Dendritic cell treated with granulocyte-macrophage colony-stimulating factor and Interleukin-4, amounts not matched to agents 40 ng/mL and 50 ng/mL, for 4 days (primary cell): ENCODE results near the gene CRYZ.
A peak's percentile ranks its signal among the peaks of the same experiment; 100 is the strongest.
"Not testable (repeated sequence)": the region's sequence is repeated elsewhere in the genome, so short reads cannot be mapped to it uniquely, and the experiment has no call there.

Experiments used
- H3K27ac Mint-ChIP-seq: one replicate; pipeline ENCODE4 v1.8.0; 2022; ENCODE audit warnings: mild to moderate bottlenecking, mixed read lengths
- H3K27me3 Mint-ChIP-seq: one replicate; pipeline ENCODE4 v1.8.0; 2022; ENCODE audit warnings: mild to moderate bottlenecking, mixed read lengths
- H3K36me3 Mint-ChIP-seq: one replicate; pipeline ENCODE4 v1.8.0; 2022; ENCODE audit warnings: low read depth, mixed read lengths
- H3K4me1 Mint-ChIP-seq: one replicate; pipeline ENCODE4 v1.8.0; 2022; ENCODE audit warnings: low read depth, mixed read lengths
- H3K4me3 Mint-ChIP-seq: one replicate; pipeline ENCODE4 v1.8.0; 2022; ENCODE audit warnings: mild to moderate bottlenecking, moderate library complexity, mixed read lengths
- H3K9me3 Mint-ChIP-seq: one replicate; pipeline ENCODE4 v1.8.0; 2022; ENCODE audit warnings: mixed read lengths
- intact Hi-C: fragments of 100-400 bp; cut with micrococcal nuclease; formaldehyde crosslinking; loops from one replicate; pipeline ENCODE4 v1.15.0; 2022

The CRYZ gene

DNA sequence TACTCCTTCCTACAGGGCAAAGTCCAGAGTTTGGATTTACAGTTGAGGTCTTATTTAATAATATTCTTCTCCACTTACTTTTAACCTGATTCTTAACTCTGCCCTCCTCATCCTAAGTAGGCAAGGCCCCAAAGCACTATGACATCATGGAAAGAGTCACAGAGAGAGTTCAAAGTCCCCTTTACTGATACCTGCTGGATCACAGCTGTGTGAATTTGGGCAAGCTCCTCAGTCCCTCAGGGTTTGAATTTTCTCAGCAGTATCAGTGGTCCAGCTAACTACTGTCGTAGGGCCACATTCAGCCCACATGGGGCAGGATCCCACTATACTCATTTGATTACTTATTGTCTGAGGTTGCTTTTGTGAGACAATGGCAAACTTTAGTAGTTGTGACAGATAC lies 16.1 kb upstream of the CRYZ start:
- no peaks in the 10 kb centered on the region for H3K27me3 Mint-ChIP-seq
- H3K36me3 Mint-ChIP-seq, result peaks cover 94% of the 10 kb centered on the region
- peaks cover 13% of the 10 kb centered on the region for H3K9me3 Mint-ChIP-seq
- no peak overlapping the region for H3K27ac Mint-ChIP-seq
- intact Hi-C loops, result no loop called here
- no peak overlapping the region for H3K4me3 Mint-ChIP-seq
- no peaks in the 10 kb centered on the region for H3K4me1 Mint-ChIP-seq

GRCh38 chr1:74745247-74745646 lies 12.4 kb upstream of the CRYZ start:
- H3K4me3 Mint-ChIP-seq, intact Hi-C loops, H3K27ac Mint-ChIP-seq, H3K27me3 Mint-ChIP-seq, H3K4me1 Mint-ChIP-seq: not testable (repeated sequence)
- Mint-ChIP-seq H3K9me3 (peaks cover 31% of the 10 kb centered on the region), H3K36me3 (peaks cover 96% of the 10 kb centered on the region)

DNA sequence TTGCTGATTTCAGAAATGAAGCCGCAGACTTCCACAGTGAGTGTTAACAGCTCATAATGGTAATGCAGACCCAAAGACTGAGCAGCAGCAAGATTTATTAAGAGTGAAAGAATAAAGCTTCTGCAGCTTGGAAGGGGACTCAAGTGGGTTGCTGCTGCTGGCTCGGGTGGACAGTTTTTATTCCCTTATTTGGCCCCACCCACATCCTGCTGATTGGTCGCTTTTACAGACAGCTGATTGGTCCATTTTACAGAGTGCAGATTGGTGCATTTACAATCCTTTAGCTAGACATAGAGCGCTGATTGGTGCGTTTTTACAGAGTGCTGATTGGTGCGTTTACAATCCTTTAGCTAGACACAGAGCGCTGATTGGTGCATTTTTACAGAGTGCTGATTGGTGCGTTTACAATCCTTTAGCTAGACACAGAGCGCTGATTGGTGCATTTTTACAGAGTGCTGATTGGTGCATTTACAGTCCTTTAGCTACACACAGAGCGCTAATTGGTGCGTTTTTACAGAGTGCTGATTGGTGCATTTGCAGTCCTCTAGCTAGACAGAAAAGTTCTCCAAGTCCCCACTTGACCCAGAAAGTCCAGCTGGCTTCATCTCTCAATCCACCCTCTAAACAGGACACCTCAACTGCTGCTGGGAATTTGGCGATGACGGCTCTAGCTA lies 7.6 kb upstream of the CRYZ start:
- H3K27me3 Mint-ChIP-seq, H3K4me3 Mint-ChIP-seq, intact Hi-C loops, H3K4me1 Mint-ChIP-seq, H3K27ac Mint-ChIP-seq: not testable (repeated sequence)
- H3K36me3 Mint-ChIP-seq, result peaks cover 85% of the 10 kb centered on the region
- peaks cover 43% of the 10 kb centered on the region for H3K9me3 Mint-ChIP-seq

DNA sequence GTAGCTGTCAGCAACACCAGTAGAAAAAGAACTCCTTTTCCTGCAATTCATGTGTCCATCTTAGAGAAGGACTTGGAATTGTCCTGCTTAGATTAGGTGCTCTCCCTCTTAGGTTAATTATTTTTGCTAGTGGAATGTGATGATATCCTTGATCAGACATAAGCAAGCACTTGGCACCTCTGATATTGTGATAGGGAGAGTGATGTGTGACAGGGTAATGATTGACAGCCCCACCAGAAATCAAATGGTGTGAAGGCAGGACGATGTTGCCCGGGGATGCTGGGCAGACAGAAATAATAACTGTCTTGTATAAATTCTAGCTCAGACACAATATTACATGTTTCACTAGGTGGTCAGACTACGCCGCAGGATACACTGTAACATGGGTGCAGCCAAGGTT lies 4.5 kb upstream of the CRYZ start:
- Mint-ChIP-seq H3K36me3 (peaks cover 72% of the 10 kb centered on the region), H3K4me1 (peaks cover 14% of the 10 kb centered on the region), H3K9me3 (peaks cover 24% of the 10 kb centered on the region), H3K27ac (no peak overlapping the region), H3K27me3 (no peaks in the 10 kb centered on the region), H3K4me3 (no peak overlapping the region)
- intact Hi-C loops, result no loop called here

DNA sequence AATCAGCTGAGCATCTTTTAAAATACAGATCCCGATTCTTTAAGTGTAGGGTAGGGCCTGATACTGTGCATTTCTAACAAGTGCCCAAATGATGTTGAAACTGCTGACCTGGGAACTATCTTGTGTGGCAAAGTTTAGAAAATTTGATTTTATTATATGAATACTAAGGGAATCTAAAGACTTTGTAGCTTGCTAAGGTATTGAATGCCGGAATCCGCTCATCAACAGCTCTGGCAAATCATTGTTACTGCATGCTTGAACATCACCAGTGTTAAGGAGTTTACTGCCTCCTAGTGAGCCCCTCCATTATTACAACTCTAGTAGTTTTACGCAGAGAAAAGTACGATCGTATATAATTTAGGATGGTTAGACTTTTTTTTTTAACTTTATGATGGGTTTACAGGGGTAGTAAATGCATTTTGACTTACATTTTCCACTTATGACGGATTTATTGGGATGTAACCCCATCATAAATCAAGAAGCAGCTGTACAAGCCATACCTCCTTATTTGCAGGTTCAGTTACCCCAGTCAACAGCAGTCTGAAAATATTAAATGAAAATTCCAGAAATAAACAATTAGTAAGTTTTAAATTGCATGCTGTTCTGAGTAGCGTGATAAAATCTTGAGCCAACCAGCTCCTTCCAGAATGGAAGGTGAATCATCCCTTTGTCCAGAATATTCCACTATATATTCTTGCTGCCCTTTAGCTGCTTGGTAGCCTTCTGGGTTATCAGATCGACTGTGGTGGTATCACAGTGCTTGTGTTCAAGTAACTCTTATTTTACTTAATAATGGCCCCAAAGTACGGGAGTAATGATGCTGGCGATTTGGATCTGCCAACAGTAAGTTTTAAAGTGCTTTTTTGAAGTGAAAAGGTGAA lies 994 bp upstream of the CRYZ start:
- H3K4me1 Mint-ChIP-seq, result peaks cover 31% of the 10 kb centered on the region

GRCh38 chr1:74732071-74732946 lies 541 bp downstream of the CRYZ start:
- not testable (repeated sequence) for H3K27me3 Mint-ChIP-seq, H3K9me3 Mint-ChIP-seq
- intact Hi-C loops, result loop anchor here (5.0 kb wide), 2 partner anchors 530 to 1055 kb away; partner anchors contain the start of gene RABGGTB
- peaks cover 36% of the 10 kb centered on the region for H3K36me3 Mint-ChIP-seq
- H3K4me3 Mint-ChIP-seq, result peak overlapping the region; percentile 89
- peak overlapping the region; percentile 91 for H3K27ac Mint-ChIP-seq
- H3K4me1 Mint-ChIP-seq, result peaks cover 31% of the 10 kb centered on the region

More for the DNA sequence above, 994 bp upstream of the CRYZ start:
- no peaks in the 10 kb centered on the region for H3K27me3 Mint-ChIP-seq
- intact Hi-C loops, result loop anchor here (5.0 kb wide), 2 partner anchors 532 to 1053 kb away; partner anchors contain the start of gene RABGGTB
- peak overlapping the region; percentile 89 for H3K4me3 Mint-ChIP-seq
- peaks cover 44% of the 10 kb centered on the region for H3K36me3 Mint-ChIP-seq
- H3K9me3 Mint-ChIP-seq, result no peaks in the 10 kb centered on the region
- peak overlapping the region; percentile 91 for H3K27ac Mint-ChIP-seq

DNA sequence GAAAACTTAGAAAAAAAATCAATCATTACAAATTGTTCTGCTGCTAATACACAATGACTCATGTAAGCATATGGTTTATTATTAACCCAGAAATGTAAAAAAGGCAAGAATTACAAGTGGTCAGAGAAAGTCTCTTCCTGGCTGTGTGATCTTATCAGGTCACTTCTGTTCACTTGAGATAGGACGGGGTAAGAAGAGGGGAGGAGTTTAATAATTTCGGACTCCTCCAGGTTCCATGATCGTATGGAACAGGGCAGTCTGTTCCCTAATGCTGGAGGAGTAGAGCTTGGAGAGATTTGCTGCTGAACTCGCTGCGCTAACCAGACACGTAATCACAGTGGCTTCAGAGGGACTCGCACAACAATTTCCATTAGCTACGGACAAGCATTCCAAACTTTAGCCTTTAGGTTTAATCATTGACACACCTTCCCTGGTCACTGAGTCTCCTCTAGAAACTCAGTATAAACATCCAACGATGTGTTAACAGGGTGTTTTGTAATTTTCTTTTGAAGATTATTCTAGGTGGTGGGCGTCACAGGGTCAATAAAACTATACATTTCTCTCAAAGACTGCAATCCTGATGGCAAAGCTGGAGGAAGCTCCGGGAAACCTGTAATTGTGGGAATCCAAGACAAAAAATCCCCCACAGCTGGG lies 1.3 kb downstream of the CRYZ start:
- peaks cover 39% of the 10 kb centered on the region for H3K36me3 Mint-ChIP-seq
- intact Hi-C loops, result loop anchor here (5.0 kb wide), 2 partner anchors 529 to 1056 kb away; partner anchors contain the start of gene RABGGTB
- peaks cover 31% of the 10 kb centered on the region for H3K4me1 Mint-ChIP-seq
- no peaks in the 10 kb centered on the region for H3K27me3 Mint-ChIP-seq
- H3K27ac Mint-ChIP-seq, result no peak overlapping the region
- peaks cover 6% of the 10 kb centered on the region for H3K9me3 Mint-ChIP-seq
- peak overlapping the region; percentile 89 for H3K4me3 Mint-ChIP-seq

DNA sequence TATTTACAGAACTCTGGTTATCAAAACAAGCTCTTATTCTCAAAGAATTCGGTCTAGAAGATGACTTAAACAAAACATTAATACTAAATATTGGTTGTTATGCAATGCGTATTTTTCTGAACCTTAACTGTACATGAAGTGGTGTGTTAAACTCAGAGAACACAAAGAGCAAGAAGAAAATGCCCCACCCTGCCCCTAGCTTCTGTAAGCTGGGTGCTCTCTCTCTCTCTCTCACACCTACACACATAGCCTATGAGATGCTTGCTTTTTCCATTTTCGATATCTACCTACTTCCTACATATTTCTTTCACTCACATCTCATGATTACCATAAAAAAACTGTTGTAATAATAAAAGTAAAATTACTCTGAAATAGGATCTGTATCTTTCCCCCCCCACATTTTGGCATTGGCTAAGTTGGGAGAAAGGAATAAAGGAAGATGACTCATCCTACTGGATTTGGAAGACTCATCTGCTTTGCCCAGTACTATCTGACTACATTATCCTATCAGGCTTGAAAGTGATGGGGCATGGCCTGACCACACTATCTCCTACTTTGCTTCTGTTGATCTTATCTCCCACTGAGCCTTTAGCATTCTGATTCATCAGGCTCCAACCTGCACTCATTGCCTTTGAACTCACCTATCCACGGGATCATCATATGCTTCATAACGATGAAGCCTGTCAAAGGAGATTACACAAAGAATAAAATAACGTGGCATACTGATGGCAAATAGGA lies 2.9 kb downstream of the CRYZ start:
- no peak overlapping the region for H3K4me3 Mint-ChIP-seq
- peaks cover 48% of the 10 kb centered on the region for H3K36me3 Mint-ChIP-seq
- peaks cover 21% of the 10 kb centered on the region for H3K9me3 Mint-ChIP-seq
- peaks cover 26% of the 10 kb centered on the region for H3K4me1 Mint-ChIP-seq
- H3K27ac Mint-ChIP-seq, result no peak overlapping the region
- H3K27me3 Mint-ChIP-seq, result no peaks in the 10 kb centered on the region
- intact Hi-C loops, result loop anchor here (5.0 kb wide), 2 partner anchors 528 to 1057 kb away; partner anchors contain the start of gene RABGGTB

DNA sequence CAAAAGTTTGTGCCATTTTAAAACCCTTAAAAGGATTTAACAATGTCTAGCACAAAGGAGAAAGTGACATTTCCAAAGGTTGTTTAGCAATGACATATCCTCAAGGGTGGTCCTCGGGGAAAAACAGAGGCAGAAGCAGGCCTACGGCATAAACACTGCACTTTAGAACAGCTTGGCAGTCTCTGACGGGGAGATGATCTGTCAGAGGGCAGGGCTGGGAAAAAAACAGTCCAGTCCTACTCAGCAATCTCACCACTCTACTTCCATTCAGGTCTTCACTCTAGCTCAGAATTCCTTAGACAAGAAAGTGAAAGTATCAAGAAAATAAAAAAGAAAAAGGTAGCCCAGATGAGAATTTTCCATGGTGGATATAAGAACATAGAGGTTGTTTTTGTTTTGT lies 4.1 kb downstream of the CRYZ start:
- H3K4me3 Mint-ChIP-seq, result no peak overlapping the region
- intact Hi-C loops, result no loop called here
- H3K4me1 Mint-ChIP-seq, result peaks cover 18% of the 10 kb centered on the region
- peaks cover 58% of the 10 kb centered on the region for H3K36me3 Mint-ChIP-seq
- H3K27ac Mint-ChIP-seq, result no peak overlapping the region
- peaks cover 21% of the 10 kb centered on the region for H3K9me3 Mint-ChIP-seq
- no peaks in the 10 kb centered on the region for H3K27me3 Mint-ChIP-seq

GRCh38 chr1:74726063-74726462 lies 6.8 kb downstream of the CRYZ start:
- peaks cover 9% of the 10 kb centered on the region for H3K4me1 Mint-ChIP-seq
- no peak overlapping the region for H3K4me3 Mint-ChIP-seq
- peaks cover 69% of the 10 kb centered on the region for H3K36me3 Mint-ChIP-seq
- H3K9me3 Mint-ChIP-seq, result peaks cover 21% of the 10 kb centered on the region
- H3K27me3 Mint-ChIP-seq, result no peaks in the 10 kb centered on the region
- intact Hi-C loops, result no loop called here
- H3K27ac Mint-ChIP-seq, result no peak overlapping the region

DNA sequence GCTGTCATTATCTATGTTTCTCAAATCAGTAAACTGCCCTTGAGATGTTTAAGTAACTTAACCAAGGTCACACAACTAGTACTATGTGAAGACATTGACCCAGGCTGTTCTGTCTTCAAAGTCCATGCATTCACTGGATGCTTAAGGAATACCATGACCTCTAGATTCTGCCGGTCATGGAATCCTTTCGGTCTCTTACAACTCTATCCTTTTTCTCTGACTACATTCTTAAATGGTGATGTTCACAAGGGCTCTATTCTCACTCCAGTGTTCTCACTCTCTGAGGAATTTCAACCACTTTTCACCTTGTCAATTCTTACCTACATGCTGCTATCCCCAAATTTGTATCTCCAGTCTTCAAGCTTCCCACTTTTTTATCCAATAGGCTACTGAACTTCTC lies 15.2 kb downstream of the CRYZ start:
- H3K9me3 Mint-ChIP-seq, result no peaks in the 10 kb centered on the region
- H3K27ac Mint-ChIP-seq, result no peak overlapping the region
- H3K36me3 Mint-ChIP-seq, result peaks cover 38% of the 10 kb centered on the region
- H3K4me1 Mint-ChIP-seq, result no peaks in the 10 kb centered on the region
- no peak overlapping the region for H3K4me3 Mint-ChIP-seq
- intact Hi-C loops, result no loop called here
- no peaks in the 10 kb centered on the region for H3K27me3 Mint-ChIP-seq

DNA sequence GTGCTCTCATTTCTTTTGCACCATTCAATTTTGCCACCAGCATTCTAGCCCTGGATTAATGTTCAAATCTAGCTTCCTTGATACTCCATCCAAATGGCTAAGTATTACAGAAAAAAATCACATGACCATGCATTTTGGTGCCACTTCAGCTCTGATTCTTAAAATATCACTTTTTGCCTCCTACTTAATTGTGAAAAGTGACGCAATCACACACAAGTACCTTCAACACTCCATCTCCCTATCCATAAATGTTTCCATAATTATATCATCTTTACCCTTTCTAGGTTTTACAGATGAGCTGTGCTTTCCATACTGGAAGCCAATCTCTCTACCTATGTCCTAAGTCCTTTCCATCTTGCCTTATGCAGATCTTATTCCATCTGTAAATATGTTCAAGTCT lies 16.0 kb downstream of the CRYZ start:
- no peaks in the 10 kb centered on the region for H3K27me3 Mint-ChIP-seq
- intact Hi-C loops, result no loop called here
- H3K27ac Mint-ChIP-seq, result no peak overlapping the region
- H3K4me3 Mint-ChIP-seq, result no peak overlapping the region
- peaks cover 39% of the 10 kb centered on the region for H3K36me3 Mint-ChIP-seq
- H3K4me1 Mint-ChIP-seq, result no peaks in the 10 kb centered on the region
- H3K9me3 Mint-ChIP-seq, result no peaks in the 10 kb centered on the region

DNA sequence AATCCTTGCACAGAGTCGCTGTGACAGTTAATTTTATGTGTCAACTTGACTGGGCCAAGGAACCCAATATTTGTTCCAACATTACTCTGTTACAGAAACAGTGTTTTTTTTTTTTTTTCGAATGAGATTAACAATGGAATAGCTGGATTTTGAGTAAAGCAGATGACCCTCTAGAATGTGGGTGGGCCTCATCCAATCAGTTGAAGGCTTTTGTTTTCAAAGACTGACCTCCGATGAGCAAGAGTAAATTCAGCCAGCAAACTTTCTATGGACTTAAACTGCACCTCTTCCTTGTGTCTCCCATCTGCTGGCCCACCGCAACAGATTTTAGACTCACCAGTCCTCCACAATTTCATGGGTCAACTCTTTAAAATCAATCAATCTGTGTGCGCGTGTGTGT lies 17.0 kb downstream of the CRYZ start:
- H3K27ac Mint-ChIP-seq, result no peak overlapping the region
- no peaks in the 10 kb centered on the region for H3K9me3 Mint-ChIP-seq
- H3K4me3 Mint-ChIP-seq, result no peak overlapping the region

More for the DNA sequence above, 17.0 kb downstream of the CRYZ start:
- no peaks in the 10 kb centered on the region for H3K27me3 Mint-ChIP-seq
- intact Hi-C loops, result no loop called here
- peaks cover 39% of the 10 kb centered on the region for H3K36me3 Mint-ChIP-seq
- no peaks in the 10 kb centered on the region for H3K4me1 Mint-ChIP-seq
